Measurements from ENCODE around the gene PDPK1. TPM values are rescaled to one million over a fixed set of nuclear protein-coding genes. Genes with fewer than 3 reads are reported as not detected.

PDPK1 gene
- total RNA-seq, 1 experiment from 2014 or later = 31.6 TPM

GRCh38 chr16:2497695-2498484, 39.9 kb upstream of the PDPK1 start:
- H3K27ac ChIP-seq (ENCODE audit: low read depth, low read length, poor library complexity, severe bottlenecking) = no peak overlapping the region
- no peak for DNase-seq (ENCODE audit: low spot score)
- intact Hi-C loops (cut with micrococcal nuclease; ENCODE audit: unreplicated experiment) = no loop called here
- no TSS peak for BruUV-seq (replicated peaks)
- H3K4me3 ChIP-seq (ENCODE audit: low read depth, low read length, poor library complexity, severe bottlenecking) = no peak overlapping the region
- POLR2A ChIA-PET (ENCODE audit: low non-redundant PET) = no interaction called here
- peaks cover 4% of the 10 kb centered on the region for H3K36me3 ChIP-seq (ENCODE audit: insufficient read depth, low read length, poor library complexity, severe bottlenecking)
- H3K9me3 ChIP-seq (ENCODE audit: low read depth, low read length, poor library complexity, severe bottlenecking) = no peaks in the 10 kb centered on the region
- peaks cover 5% of the 10 kb centered on the region for H3K4me1 ChIP-seq (ENCODE audit: insufficient read depth, low read length, poor library complexity, severe bottlenecking)
- TF ChIP-seq EZH2 (IDR thresholded peaks at IDR 0.05; ENCODE audit: borderline replicate concordance, low read depth, low read length, poor library complexity, severe bottlenecking) (no peak), CTCF (conservative IDR thresholded peaks at IDR 0.05; ENCODE audit: low read depth, low read length) (no peak)
- no peaks in the 10 kb centered on the region for H3K27me3 ChIP-seq (replicated peaks; ENCODE audit: insufficient read depth, low read depth, low read length, poor library complexity)
- CTCF ChIA-PET = interaction anchor here (0.5 kb wide), 1 partner anchor 69 kb away, joined by 5 read pairs; the partner anchor contains the start of gene CCNF

- Histone ChIP-seq H3K36me3 (ENCODE audit: insufficient read depth, low read length, poor library complexity, severe bottlenecking) (peaks cover 4% of the 10 kb centered on the region), H3K27ac (ENCODE audit: low read depth, low read length, poor library complexity, severe bottlenecking) (no peak overlapping the region), H3K4me3 (ENCODE audit: low read depth, low read length, poor library complexity, severe bottlenecking) (no peak overlapping the region), H3K27me3 (replicated peaks; ENCODE audit: insufficient read depth, low read depth, low read length, poor library complexity) (no peaks in the 10 kb centered on the region), H3K4me1 (ENCODE audit: insufficient read depth, low read length, poor library complexity, severe bottlenecking) (peaks cover 5% of the 10 kb centered on the region), H3K9me3 (ENCODE audit: low read depth, low read length, poor library complexity, severe bottlenecking) (no peaks in the 10 kb centered on the region)
- intact Hi-C loops (cut with micrococcal nuclease; ENCODE audit: unreplicated experiment) = no loop called here
- BruUV-seq (replicated peaks) = no TSS peak
- ChIA-PET CTCF (interaction anchor here (0.5 kb wide), 1 partner anchor 69 kb away, joined by 5 read pairs; the partner anchor contains the start of gene CCNF), POLR2A (ENCODE audit: low non-redundant PET) (no interaction called here)
- no peak for TF ChIP-seq EZH2 (IDR thresholded peaks at IDR 0.05; ENCODE audit: borderline replicate concordance, low read depth, low read length, poor library complexity, severe bottlenecking)
- no peak for TF ChIP-seq CTCF (conservative IDR thresholded peaks at IDR 0.05; ENCODE audit: low read depth, low read length)
- no peak for DNase-seq (ENCODE audit: low spot score)
Measured at GRCh38 chr16:2498531-2499253, 39.1 kb upstream of the PDPK1 start.

GRCh38 chr16:2499454-2499853, 38.4 kb upstream of the PDPK1 start:
- H3K9me3 ChIP-seq (ENCODE audit: low read depth, low read length, poor library complexity, severe bottlenecking) = no peaks in the 10 kb centered on the region
- H3K27me3 ChIP-seq (replicated peaks; ENCODE audit: insufficient read depth, low read depth, low read length, poor library complexity) = no peaks in the 10 kb centered on the region
- DNase-seq (ENCODE audit: low spot score) = no peak
- H3K36me3 ChIP-seq (ENCODE audit: insufficient read depth, low read length, poor library complexity, severe bottlenecking) = peaks cover 4% of the 10 kb centered on the region
- no TSS peak for BruUV-seq (replicated peaks)
- peaks cover 5% of the 10 kb centered on the region for H3K4me1 ChIP-seq (ENCODE audit: insufficient read depth, low read length, poor library complexity, severe bottlenecking)
- no peak overlapping the region for H3K4me3 ChIP-seq (ENCODE audit: low read depth, low read length, poor library complexity, severe bottlenecking)
- ChIA-PET CTCF (no interaction called here), POLR2A (ENCODE audit: low non-redundant PET) (no interaction called here)
- no peak overlapping the region for H3K27ac ChIP-seq (ENCODE audit: low read depth, low read length, poor library complexity, severe bottlenecking)
- intact Hi-C loops (cut with micrococcal nuclease; ENCODE audit: unreplicated experiment) = no loop called here
- TF ChIP-seq EZH2 (IDR thresholded peaks at IDR 0.05; ENCODE audit: borderline replicate concordance, low read depth, low read length, poor library complexity, severe bottlenecking) (no peak), CTCF (conservative IDR thresholded peaks at IDR 0.05; ENCODE audit: low read depth, low read length) (no peak)
